H1 (cell line): Measurements from ENCODE around the gene RNU5D-1.

ENCODE experiments used
- CHD2 ChIP-seq: IDR thresholded peaks from 2 replicates; pipeline ENCODE4 v1.6.1; 2012; ENCODE audit warnings: low read length, improper control_type of control experiment
- TF ChIP-seq, protein P1 (sequence below): IDR thresholded peaks from 2 replicates; pipeline ENCODE4 v1.6.1; 2012; ENCODE audit warnings: inconsistent platforms
- TF ChIP-seq, protein P2 (sequence below), 3 experiments: IDR thresholded peaks; 1 replicate in 2 of 3; 2 replicates in 1 of 3; pipeline versions ENCODE4 v1.5.1 to v1.6.1; 2011; ENCODE audit warnings: low read length in 3 of 3, mild to moderate bottlenecking in 3 of 3, inconsistent platforms in 2 of 3, low read depth in 1 of 3, moderate library complexity in 1 of 3; ENCODE audit not compliant: insufficient read depth in 1 of 3; ENCODE audit errors: control extremely low read depth in 1 of 3

GRCh38 chr1:44747878-44748277, 16.9 kb upstream of the RNU5D-1 start:
- TF ChIP-seq, protein P1, sequence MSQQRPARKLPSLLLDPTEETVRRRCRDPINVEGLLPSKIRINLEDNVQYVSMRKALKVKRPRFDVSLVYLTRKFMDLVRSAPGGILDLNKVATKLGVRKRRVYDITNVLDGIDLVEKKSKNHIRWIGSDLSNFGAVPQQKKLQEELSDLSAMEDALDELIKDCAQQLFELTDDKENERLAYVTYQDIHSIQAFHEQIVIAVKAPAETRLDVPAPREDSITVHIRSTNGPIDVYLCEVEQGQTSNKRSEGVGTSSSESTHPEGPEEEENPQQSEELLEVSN = no peak
- TF ChIP-seq, protein P2, sequence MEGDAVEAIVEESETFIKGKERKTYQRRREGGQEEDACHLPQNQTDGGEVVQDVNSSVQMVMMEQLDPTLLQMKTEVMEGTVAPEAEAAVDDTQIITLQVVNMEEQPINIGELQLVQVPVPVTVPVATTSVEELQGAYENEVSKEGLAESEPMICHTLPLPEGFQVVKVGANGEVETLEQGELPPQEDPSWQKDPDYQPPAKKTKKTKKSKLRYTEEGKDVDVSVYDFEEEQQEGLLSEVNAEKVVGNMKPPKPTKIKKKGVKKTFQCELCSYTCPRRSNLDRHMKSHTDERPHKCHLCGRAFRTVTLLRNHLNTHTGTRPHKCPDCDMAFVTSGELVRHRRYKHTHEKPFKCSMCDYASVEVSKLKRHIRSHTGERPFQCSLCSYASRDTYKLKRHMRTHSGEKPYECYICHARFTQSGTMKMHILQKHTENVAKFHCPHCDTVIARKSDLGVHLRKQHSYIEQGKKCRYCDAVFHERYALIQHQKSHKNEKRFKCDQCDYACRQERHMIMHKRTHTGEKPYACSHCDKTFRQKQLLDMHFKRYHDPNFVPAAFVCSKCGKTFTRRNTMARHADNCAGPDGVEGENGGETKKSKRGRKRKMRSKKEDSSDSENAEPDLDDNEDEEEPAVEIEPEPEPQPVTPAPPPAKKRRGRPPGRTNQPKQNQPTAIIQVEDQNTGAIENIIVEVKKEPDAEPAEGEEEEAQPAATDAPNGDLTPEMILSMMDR (IDR thresholded peaks at IDR 0.05; ENCODE audit: control extremely low read depth in 1 of 3, insufficient read depth in 1 of 3, low read depth in 1 of 3, low read length in 3 of 3) = peak; percentile 13 to 47 (median 32); a peak in 3 of 4 replicates
- TF ChIP-seq CHD2 = no peak
